NT2/D1 (cell line): Measurements from ENCODE around the gene PM20D2.

ENCODE experiments used
- DNase-seq: peaks from one replicate; pipeline ENCODE4 v3.0.0-alpha.2; 2011; ENCODE audit warnings: low read depth, low spot score
- H3K27me3 ChIP-seq: 2 replicates; pipeline ENCODE4 v1.6.0; 2011; ENCODE audit warnings: mild to moderate bottlenecking; ENCODE audit not compliant: insufficient read length, insufficient read depth
- H3K36me3 ChIP-seq: 2 replicates; pipeline ENCODE4 v1.6.1; 2011; ENCODE audit warnings: mild to moderate bottlenecking, low read length, mixed read lengths; ENCODE audit not compliant: insufficient read depth, insufficient read length
- H3K4me1 ChIP-seq: 2 replicates; pipeline ENCODE4 v1.5.1; 2011; ENCODE audit not compliant: insufficient read depth, insufficient read length
- H3K4me3 ChIP-seq: 2 replicates; pipeline ENCODE4 v1.5.1; 2011; ENCODE audit warnings: low read depth; ENCODE audit not compliant: insufficient read length
- H3K9ac ChIP-seq: 2 replicates; pipeline ENCODE4 v1.6.0; 2011; ENCODE audit warnings: low read depth; ENCODE audit not compliant: insufficient read length
- H3K9me3 ChIP-seq: 2 replicates; pipeline ENCODE4 v1.5.1; 2011; ENCODE audit warnings: mild to moderate bottlenecking, low read length; ENCODE audit not compliant: insufficient read depth
- SUZ12 ChIP-seq: IDR thresholded peaks from 2 replicates; pipeline ENCODE4 v1.6.1; 2011; ENCODE audit not compliant: insufficient read length, insufficient read depth; ENCODE audit errors: extremely low read depth
- YY1 ChIP-seq: IDR thresholded peaks from 2 replicates; pipeline ENCODE4 v1.6.1; 2011; ENCODE audit not compliant: insufficient read length, insufficient read depth
- ZNF274 ChIP-seq: IDR thresholded peaks from 2 replicates; pipeline ENCODE4 v1.6.1; 2011; ENCODE audit warnings: mild to moderate bottlenecking, low read depth, low read length

PM20D2 gene

GRCh38 chr6:89172131-89172530 lies 26.3 kb downstream of the PM20D2 start:
- no peaks in the 10 kb centered on the region for H3K4me1 ChIP-seq
- H3K9ac ChIP-seq, result no peak overlapping the region
- no peak for TF ChIP-seq ZNF274
- no peak for TF ChIP-seq SUZ12
- no peak for TF ChIP-seq YY1
- no peak for DNase-seq
- H3K4me3 ChIP-seq, result no peak overlapping the region
- peaks cover 6% of the 10 kb centered on the region; the same call in 1 of the 2 replicates for H3K9me3 ChIP-seq
- H3K27me3 ChIP-seq, result no peaks in the 10 kb centered on the region
- H3K36me3 ChIP-seq, result no peaks in the 10 kb centered on the region

GRCh38 chr6:89173634-89174033 lies 27.8 kb downstream of the PM20D2 start:
- Histone ChIP-seq H3K9me3 (peaks cover 6% of the 10 kb centered on the region; the same call in 1 of the 2 replicates), H3K36me3 (no peaks in the 10 kb centered on the region), H3K27me3 (no peaks in the 10 kb centered on the region), H3K9ac (no peak overlapping the region), H3K4me3 (no peak overlapping the region), H3K4me1 (no peaks in the 10 kb centered on the region)
- DNase-seq, result no peak
- no peak for TF ChIP-seq YY1
- TF ChIP-seq ZNF274, result no peak
- no peak for TF ChIP-seq SUZ12

- no peak for DNase-seq
- TF ChIP-seq SUZ12 (no peak), ZNF274 (no peak), YY1 (no peak)
- H3K4me1 ChIP-seq, result no peaks in the 10 kb centered on the region
- H3K36me3 ChIP-seq, result no peaks in the 10 kb centered on the region
- H3K9me3 ChIP-seq, result no peaks in the 10 kb centered on the region
- no peak overlapping the region for H3K9ac ChIP-seq
- no peak overlapping the region for H3K4me3 ChIP-seq
- no peaks in the 10 kb centered on the region for H3K27me3 ChIP-seq
Measured at GRCh38 chr6:89180112-89180511, 34.3 kb downstream of the PM20D2 start.

- no peaks in the 10 kb centered on the region for H3K36me3 ChIP-seq
- no peak overlapping the region for H3K9ac ChIP-seq
- H3K9me3 ChIP-seq, result no peaks in the 10 kb centered on the region
- no peak overlapping the region for H3K4me3 ChIP-seq
- H3K27me3 ChIP-seq, result no peaks in the 10 kb centered on the region
- H3K4me1 ChIP-seq, result no peaks in the 10 kb centered on the region
- no peak for DNase-seq
- no peak for TF ChIP-seq YY1
- no peak for TF ChIP-seq ZNF274
- no peak for TF ChIP-seq SUZ12
Measured at GRCh38 chr6:89180971-89181370, 35.1 kb downstream of the PM20D2 start.

GRCh38 chr6:89183294-89183693 lies 37.4 kb downstream of the PM20D2 start:
- Histone ChIP-seq H3K4me3 (no peak overlapping the region), H3K27me3 (no peaks in the 10 kb centered on the region), H3K9ac (no peak overlapping the region), H3K36me3 (no peaks in the 10 kb centered on the region), H3K4me1 (no peaks in the 10 kb centered on the region), H3K9me3 (no peaks in the 10 kb centered on the region)
- TF ChIP-seq YY1, result no peak
- TF ChIP-seq ZNF274, result no peak
- TF ChIP-seq SUZ12, result no peak
- no peak for DNase-seq

GRCh38 chr6:89184344-89184743 lies 38.5 kb downstream of the PM20D2 start:
- TF ChIP-seq YY1, result no peak
- no peak for TF ChIP-seq ZNF274
- TF ChIP-seq SUZ12, result no peak
- no peaks in the 10 kb centered on the region for H3K27me3 ChIP-seq

GRCh38 chr6:89186762-89187161 lies 40.9 kb downstream of the PM20D2 start:
- no peaks in the 10 kb centered on the region for H3K9me3 ChIP-seq

More at GRCh38 chr6:89184344-89184743, 38.5 kb downstream of the PM20D2 start:
- no peak for DNase-seq
- Histone ChIP-seq H3K9ac (no peak overlapping the region), H3K9me3 (no peaks in the 10 kb centered on the region), H3K36me3 (no peaks in the 10 kb centered on the region), H3K4me1 (no peaks in the 10 kb centered on the region), H3K4me3 (no peak overlapping the region)

GRCh38 chr6:89187504-89187903 lies 41.6 kb downstream of the PM20D2 start:
- Histone ChIP-seq H3K4me3 (no peak overlapping the region), H3K27me3 (no peaks in the 10 kb centered on the region), H3K9me3 (no peaks in the 10 kb centered on the region), H3K36me3 (no peaks in the 10 kb centered on the region), H3K9ac (no peak overlapping the region), H3K4me1 (no peaks in the 10 kb centered on the region)
- no peak for TF ChIP-seq SUZ12
- no peak for TF ChIP-seq YY1
- TF ChIP-seq ZNF274, result no peak
- DNase-seq, result no peak

More at GRCh38 chr6:89186762-89187161, 40.9 kb downstream of the PM20D2 start:
- DNase-seq, result no peak
- Histone ChIP-seq H3K4me3 (no peak overlapping the region), H3K9ac (no peak overlapping the region), H3K4me1 (no peaks in the 10 kb centered on the region), H3K27me3 (no peaks in the 10 kb centered on the region), H3K36me3 (no peaks in the 10 kb centered on the region)
- TF ChIP-seq YY1, result no peak
